ENCODE data around the gene SERPINA12. TPM values are rescaled to one million over a fixed set of nuclear protein-coding genes. Genes with fewer than 3 reads are reported as not detected.

The SERPINA12 gene
- total RNA-seq, 1 donor: not detected

DNA sequence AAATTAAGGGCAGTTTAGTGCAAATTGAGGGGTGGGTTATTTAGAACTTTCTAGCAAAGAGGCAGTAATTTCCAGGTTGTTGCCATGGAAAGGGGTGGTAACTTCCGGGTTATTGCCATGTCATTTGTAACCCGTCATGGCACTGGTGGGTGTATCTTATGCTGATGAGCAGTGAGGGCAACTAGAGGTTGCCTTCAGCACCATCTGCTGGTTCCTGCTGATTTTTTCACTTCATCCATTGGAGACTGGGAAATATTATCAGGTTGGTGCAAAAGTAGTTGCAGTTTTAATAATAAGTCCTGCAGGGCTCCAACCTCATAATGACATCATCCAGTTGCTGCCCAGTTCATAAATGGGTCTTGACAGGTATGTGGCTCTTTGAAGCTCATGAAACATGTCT lies 27.6 kb upstream of the SERPINA12 start:
- no peak for DNase-seq (ENCODE audit: low read depth)
- TF ChIP-seq, protein P1, sequence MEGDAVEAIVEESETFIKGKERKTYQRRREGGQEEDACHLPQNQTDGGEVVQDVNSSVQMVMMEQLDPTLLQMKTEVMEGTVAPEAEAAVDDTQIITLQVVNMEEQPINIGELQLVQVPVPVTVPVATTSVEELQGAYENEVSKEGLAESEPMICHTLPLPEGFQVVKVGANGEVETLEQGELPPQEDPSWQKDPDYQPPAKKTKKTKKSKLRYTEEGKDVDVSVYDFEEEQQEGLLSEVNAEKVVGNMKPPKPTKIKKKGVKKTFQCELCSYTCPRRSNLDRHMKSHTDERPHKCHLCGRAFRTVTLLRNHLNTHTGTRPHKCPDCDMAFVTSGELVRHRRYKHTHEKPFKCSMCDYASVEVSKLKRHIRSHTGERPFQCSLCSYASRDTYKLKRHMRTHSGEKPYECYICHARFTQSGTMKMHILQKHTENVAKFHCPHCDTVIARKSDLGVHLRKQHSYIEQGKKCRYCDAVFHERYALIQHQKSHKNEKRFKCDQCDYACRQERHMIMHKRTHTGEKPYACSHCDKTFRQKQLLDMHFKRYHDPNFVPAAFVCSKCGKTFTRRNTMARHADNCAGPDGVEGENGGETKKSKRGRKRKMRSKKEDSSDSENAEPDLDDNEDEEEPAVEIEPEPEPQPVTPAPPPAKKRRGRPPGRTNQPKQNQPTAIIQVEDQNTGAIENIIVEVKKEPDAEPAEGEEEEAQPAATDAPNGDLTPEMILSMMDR (IDR thresholded peaks at IDR 0.05; ENCODE audit: insufficient read depth, low read length): no peak
- no peak overlapping the region for H3K4me3 ChIP-seq (ENCODE audit: low read depth, low read length)

DNA sequence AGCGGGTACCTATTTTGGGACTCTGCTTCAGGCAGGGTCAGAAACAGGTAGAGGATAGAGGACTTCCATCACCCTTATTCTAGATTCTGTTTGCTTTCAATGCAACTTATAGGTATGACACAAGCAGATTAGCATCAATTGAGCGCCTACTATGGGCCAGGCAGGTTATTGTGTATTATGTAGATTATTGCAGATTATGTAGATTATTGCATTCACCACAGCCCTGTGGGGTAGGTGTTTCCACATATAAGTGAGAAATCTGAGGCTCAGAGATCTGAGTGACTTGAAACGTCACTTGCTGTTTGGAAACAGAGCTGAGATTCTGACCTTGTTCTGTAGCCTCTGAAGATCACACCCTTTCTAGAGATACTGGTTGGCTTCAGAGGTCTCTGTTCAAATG lies 26.2 kb upstream of the SERPINA12 start:
- TF ChIP-seq, protein P1 (IDR thresholded peaks at IDR 0.05; ENCODE audit: insufficient read depth, low read length): no peak
- no peak for DNase-seq (ENCODE audit: low read depth)
- no peak overlapping the region for H3K4me3 ChIP-seq (ENCODE audit: low read depth, low read length)

DNA sequence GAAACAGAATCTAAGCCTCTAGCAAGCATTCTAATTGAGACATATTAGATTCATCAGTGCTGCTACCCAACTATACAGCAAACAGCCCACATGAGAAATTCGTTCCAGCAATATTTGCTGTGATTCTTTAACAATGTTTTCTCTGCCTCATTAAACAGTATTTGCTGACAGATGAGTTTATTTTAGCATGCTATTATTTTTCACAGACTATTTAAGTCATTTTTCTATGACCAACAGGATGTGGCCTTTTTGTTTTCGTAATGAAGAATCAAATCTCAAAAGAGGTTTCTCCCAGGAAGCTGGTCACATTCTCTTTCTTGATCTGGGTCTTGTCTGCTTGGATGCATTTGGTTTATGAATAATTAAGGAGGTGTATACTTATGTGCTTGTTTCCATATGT lies 23.2 kb upstream of the SERPINA12 start:
- no peak overlapping the region for H3K4me3 ChIP-seq (ENCODE audit: low read depth, low read length)
- TF ChIP-seq, protein P1 (IDR thresholded peaks at IDR 0.05; ENCODE audit: insufficient read depth, low read length): no peak
- no peak for DNase-seq (ENCODE audit: low read depth)

DNA sequence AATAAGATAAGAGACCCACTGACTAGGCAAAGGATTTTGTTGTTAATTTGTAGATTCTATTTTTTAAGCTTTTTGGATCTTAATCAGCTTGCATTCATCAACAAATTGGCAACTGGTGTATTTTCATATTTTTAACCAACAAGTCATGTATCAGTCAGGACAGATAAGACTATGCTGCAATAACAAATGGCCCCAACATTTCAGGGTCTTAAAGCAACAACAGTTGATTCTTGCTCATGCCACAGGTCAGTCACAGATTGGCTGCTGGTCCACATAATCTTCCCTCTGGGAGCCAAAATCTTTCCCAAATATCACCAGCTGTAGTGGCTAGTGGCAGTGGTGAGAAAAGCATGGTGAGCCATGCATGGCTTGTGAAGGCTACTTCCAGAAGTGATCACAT lies 21.9 kb upstream of the SERPINA12 start:
- no peak for DNase-seq (ENCODE audit: low read depth)
- H3K4me3 ChIP-seq (ENCODE audit: low read depth, low read length): no peak overlapping the region
- TF ChIP-seq, protein P1 (IDR thresholded peaks at IDR 0.05; ENCODE audit: insufficient read depth, low read length): no peak

DNA sequence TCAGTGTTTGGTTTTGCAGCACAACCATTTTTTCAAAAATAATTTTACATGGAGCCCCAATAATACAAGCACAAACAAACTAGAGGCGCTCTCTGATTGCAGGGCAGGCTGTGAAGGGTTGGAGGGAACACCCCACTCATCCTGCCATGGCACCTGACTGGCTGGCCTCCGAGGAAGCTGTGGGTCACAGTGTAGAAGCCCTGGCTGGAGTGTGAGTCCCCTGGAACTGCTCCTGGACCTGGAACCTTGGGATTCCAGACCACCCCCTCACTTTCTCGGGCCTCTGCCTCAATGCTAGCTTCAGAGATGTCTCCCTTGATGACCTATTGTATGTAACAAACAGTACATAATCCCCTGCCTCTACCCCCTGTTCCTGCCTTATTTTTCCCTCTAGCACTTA lies 14.8 kb upstream of the SERPINA12 start:
- DNase-seq (ENCODE audit: low read depth): no peak
- H3K4me3 ChIP-seq (ENCODE audit: low read depth, low read length): no peak overlapping the region
- TF ChIP-seq, protein P1 (IDR thresholded peaks at IDR 0.05; ENCODE audit: insufficient read depth, low read length): no peak

DNA sequence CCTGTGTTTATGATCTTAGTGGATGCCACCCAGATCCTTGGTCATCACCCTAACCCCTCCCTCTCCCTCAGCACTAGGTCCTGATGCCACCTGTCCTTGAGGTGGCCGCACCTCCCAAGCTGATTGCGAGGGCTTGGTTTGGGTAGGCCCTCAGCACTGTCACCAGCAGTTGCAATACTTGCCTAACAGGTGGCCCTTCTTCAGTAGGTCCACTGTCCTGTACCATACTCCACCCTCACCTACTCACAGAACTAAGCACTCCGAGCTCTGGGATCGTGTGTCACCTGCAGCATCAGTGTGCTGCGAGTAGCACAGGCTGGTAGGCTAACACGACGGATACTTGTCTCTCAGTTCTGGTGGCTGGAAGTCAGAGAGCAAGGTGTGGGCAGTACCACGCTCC lies 14.0 kb upstream of the SERPINA12 start:
- no peak overlapping the region for H3K4me3 ChIP-seq (ENCODE audit: low read depth, low read length)
- no peak for DNase-seq (ENCODE audit: low read depth)
- TF ChIP-seq, protein P1 (IDR thresholded peaks at IDR 0.05; ENCODE audit: insufficient read depth, low read length): no peak

DNA sequence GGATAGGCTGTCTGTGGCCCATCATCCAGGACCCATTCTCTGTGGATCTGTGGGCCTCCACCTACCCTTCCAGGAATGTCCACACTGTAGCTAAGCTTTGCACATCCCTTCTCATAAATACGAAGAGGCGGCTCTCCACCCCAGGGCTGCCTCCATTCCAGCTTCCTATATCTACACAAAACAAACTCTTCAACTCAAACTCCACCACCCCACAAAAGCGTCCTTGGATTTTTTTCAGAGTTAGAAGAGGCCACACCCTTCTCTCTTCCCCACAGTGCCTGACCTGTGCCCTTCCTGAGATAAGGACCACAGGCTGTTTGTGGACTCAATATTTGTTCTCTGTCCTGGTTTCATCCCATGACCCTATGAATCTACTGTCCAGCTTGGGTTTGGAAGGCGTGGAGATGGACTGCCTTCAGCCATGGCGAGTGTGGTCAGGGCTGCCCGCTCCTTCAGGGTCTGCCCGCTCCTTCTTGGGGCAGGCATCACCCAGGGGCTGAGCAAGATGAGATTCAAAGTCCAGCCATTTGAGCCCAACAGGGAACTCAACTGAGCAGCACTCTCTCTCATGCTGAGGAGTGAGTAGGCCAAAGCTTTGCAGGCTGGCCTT lies 13.0 kb upstream of the SERPINA12 start:
- TF ChIP-seq, protein P1 (IDR thresholded peaks at IDR 0.05; ENCODE audit: insufficient read depth, low read length): no peak

More for the DNA sequence above, 13.0 kb upstream of the SERPINA12 start:
- H3K4me3 ChIP-seq (ENCODE audit: low read depth, low read length): no peak overlapping the region
- no peak for DNase-seq (ENCODE audit: low read depth)
